Measurements from ENCODE around the gene BEND5.
A peak's percentile ranks its signal among the peaks of the same experiment; 100 is the strongest.

Gene BEND5

GRCh38 chr1:48761986-48762385, 14.7 kb downstream of the BEND5 start:
- DNase-seq = no peak

GRCh38 chr1:48761411-48761810, 15.3 kb downstream of the BEND5 start:
- DNase-seq = no peak

- no peak for DNase-seq
Measured at GRCh38 chr1:48760857-48761256, 15.8 kb downstream of the BEND5 start.

GRCh38 chr1:48758976-48759375, 17.7 kb downstream of the BEND5 start:
- no peak for DNase-seq

GRCh38 chr1:48757363-48757762, 19.3 kb downstream of the BEND5 start:
- DNase-seq = no peak

GRCh38 chr1:48756683-48757316, 19.9 kb downstream of the BEND5 start:
- no peak for DNase-seq

GRCh38 chr1:48753293-48753692, 23.4 kb downstream of the BEND5 start:
- no peak for DNase-seq

GRCh38 chr1:48750109-48750508, 26.6 kb downstream of the BEND5 start:
- DNase-seq = no peak

GRCh38 chr1:48749068-48749467, 27.6 kb downstream of the BEND5 start:
- DNase-seq = no peak

- no peak for DNase-seq
Measured at GRCh38 chr1:48746906-48747305, 29.8 kb downstream of the BEND5 start.

GRCh38 chr1:48744032-48744431, 32.7 kb downstream of the BEND5 start:
- peak; percentile 9 for DNase-seq

GRCh38 chr1:48743480-48743879, 33.2 kb downstream of the BEND5 start:
- DNase-seq = no peak

- DNase-seq = peak; percentile 6
Measured at GRCh38 chr1:48741380-48741779, 35.3 kb downstream of the BEND5 start.

- no peak for DNase-seq
Measured at GRCh38 chr1:48740621-48741020, 36.1 kb downstream of the BEND5 start.

- no peak for DNase-seq
Measured at GRCh38 chr1:48739091-48739490, 37.6 kb downstream of the BEND5 start.

- no peak for DNase-seq
Measured at GRCh38 chr1:48738356-48738755, 38.3 kb downstream of the BEND5 start.

GRCh38 chr1:48735796-48736195, 40.9 kb downstream of the BEND5 start:
- DNase-seq = no peak

GRCh38 chr1:48730164-48730910, 46.4 kb downstream of the BEND5 start:
- no peak for DNase-seq

- DNase-seq = no peak
Measured at GRCh38 chr1:48728584-48728983, 48.1 kb downstream of the BEND5 start.

GRCh38 chr1:48726557-48727215, 50.0 kb downstream of the BEND5 start:
- no peak for DNase-seq

- no peak for DNase-seq
Measured at GRCh38 chr1:48726139-48726538, 50.6 kb downstream of the BEND5 start.

- DNase-seq = no peak
Measured at GRCh38 chr1:48725341-48726046, 51.2 kb downstream of the BEND5 start.

GRCh38 chr1:48720929-48721328, 55.8 kb downstream of the BEND5 start:
- no peak for DNase-seq

- no peak for DNase-seq
Measured at GRCh38 chr1:48718705-48719104, 58.0 kb downstream of the BEND5 start.

Measured in NCI-H146 (cell line).